Kasumi-1 (cell line): ENCODE measurements around the gene ZNF343.
"Not testable (repeated sequence)": the region's sequence is repeated elsewhere in the genome, so short reads cannot be mapped to it uniquely, and the experiment has no call there.

ENCODE experiments used
- DNase-seq, 2 experiments: peaks; one replicate each; lab custom pipeline; 2025; lab: John Stamatoyannopoulos, UW

ZNF343 gene

DNA sequence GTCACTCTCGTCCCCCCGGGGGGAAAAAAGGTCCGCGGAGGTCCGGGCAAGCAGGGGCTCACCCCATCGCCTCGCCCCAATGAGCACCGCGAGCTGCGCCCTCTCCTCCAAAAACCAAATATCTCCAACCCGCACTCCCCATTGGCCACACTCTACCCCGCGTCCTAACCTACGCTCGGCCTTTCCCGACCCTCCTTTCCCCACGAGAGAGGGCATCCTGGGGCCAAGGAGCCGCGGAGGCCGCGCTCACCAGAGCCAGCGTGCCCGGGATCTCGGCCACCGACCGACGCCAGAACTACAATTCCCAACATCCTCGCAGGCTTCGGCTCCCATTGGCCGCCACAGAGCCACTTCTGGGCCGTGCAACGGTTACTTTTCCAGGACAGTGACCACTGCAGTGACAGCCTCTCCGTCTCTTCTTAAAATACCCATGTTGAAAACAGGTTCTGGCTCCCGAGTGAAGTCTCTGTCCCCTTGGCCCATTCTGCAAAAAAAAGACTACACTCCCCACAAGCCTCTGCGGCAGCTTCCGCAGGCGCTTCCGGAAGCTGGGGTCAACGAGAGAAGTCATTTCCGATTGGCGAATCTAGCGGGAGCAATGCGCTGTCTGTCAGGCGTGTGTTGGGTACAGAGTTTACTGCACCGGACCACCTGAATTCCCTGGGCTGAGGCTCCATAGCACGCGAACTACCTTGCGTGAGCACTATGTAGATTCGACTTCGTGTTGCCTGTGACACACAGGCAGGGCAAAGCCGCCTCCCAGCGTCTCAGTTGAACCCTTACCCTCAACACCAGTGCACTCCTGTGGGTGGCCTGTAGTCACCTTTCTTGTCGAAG lies at the start of gene ZNF343:
ZNF343 (minus strand) TSS at position 285 of the 837 bp plus-strand sequence. CDS start 15,020 bp downstream, outside the sequence.
- peak; percentile 83 to 89 for DNase-seq

DNA sequence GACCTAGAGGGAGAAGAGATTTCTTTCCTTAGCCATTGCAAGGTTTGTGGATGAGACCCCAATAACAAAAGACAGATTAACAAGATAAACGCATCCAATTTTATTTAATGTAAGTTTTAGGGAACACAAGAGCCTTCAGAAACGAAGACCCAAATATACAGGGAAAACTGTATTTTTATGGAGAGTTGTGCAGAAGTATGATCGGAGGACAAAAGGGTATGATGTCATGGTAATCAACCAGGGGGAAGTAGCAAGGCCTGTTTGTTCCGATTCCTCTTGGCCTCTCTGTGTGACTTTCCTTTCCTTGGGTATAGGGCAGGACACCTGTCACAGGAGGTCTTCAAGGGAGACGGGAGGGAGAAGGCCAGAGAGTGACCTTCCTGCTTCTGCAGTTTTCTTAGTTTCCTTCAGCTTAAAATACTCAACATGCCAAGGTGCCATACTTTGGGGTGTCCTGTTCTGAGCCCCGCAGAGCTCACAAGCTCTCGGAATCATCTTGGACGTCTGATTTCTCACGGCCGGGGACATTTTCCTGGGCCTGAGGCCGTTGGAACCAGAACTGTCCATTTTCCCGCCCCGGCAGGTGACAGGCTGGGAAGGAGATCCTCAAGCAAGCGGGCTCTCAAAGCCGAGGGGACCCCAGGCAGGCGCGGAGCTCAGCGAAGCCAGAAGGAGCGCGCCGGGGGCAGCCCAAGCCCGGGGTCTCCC lies 49.3 kb upstream of the ZNF343 start:
- DNase-seq = no peak

DNA sequence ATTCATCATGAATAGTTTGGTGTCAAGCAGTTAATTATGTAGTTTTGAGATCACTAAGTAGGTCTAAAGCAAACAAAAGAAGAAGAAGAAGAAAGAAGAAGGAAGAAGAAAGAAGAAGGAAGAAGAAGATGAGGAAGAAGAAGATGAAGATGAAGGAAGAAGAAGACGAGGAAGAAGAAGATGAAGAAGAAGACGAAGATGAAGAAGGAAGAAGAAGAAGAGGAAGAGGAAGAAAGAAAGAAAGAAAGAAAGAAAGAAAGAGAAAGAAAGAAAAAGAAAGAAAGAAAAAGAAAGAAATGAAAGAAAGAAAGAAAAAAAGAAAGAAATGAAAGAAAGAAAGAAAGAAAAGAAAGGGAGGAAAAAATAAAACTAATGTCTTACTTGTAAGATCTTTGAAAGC lies 36.9 kb upstream of the ZNF343 start:
- DNase-seq = no peak

DNA sequence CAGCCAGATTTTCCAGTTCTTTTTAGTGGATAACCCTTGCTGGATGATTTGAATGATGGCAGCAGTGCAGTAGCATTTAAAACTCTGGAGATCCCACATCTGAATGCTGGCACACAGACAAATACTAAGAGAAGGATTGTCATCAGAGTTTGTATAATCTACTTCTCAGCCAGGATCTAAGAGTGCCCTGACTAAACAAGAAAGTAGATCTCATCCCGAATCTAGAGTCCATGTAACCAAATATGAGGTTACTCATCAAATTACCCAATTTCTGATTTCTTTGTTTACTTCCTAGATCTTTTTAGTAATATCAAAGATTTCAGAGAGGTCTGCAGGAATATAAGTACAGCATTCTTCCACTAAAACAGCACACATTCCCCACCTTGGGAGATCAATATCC lies 35.5 kb upstream of the ZNF343 start:
- no peak for DNase-seq

DNA sequence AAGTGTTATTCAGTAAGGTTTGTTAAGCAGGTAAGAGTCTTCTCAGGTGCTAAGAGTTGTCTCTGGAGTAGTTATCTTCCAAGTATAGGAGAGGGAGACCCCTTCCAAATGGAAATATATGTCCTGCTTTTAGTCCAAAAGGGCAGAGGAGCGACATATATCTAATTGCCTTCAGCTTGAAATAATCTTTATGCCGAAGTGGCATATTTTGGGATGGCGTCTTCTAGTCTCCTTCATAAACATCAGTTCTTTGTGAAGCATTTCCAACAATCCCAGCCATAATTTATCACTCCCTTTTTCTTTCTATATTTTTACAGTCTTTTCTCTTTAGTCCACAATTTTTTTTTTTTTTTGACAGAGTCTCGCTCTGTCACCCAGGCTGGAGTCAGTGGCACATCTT lies 33.6 kb upstream of the ZNF343 start:
- no peak for DNase-seq

DNA sequence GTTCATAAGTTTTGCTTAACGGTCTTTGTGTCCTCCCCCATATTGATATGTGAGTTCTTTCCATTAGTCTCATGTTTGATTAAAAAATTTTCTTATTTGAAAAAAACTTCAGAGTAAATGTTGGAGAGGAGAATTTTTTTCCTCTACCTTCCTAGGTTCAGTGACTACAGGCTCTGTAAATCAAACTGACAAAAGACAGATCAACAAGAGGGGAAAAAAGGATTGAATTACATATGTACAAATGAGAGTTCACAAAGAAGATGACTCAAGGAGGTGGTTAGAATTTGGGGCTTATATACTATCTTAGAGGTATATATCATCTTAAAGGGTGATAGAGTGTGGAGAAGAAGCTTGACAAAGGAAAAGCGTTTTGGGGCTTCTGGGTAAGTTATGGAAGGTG lies 33.2 kb upstream of the ZNF343 start:
- DNase-seq = no peak

DNA sequence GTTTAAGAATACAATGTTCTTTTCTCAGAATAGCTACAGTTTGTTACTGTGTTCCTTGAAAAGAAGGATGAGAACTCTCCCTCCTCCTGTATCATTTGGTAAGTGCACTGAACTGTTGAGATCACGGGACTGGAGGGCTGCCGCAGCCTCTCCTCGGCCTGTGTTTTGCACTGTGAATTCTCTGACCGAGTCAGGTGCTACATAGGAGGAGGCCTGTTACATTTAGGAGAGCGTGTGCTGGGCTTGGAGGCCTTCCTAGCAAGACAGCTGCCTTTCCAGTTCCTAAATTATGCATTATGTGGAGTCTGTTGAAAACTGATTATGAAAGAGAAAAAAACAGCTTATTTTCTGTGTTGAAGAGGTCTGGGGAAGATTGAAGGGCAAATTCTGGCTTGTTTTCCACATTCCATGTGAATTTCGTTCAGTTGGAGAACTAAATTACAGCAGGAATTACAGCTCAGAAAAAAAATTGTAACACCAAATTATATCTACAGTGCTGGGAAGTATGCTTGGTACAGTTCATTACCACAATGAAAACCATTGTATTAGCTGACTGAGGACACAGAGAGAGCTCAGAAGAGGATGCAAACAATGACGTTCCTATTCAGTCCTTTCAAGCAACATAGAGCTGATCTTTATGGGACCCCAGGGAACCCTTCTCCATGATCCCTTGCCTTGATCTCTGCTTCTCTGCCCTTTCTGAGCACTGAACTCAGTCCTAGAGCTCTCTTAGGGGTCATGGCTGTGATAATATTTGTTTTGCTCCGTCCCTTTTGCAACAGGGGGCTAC lies 30.4 kb upstream of the ZNF343 start:
- DNase-seq = no peak

DNA sequence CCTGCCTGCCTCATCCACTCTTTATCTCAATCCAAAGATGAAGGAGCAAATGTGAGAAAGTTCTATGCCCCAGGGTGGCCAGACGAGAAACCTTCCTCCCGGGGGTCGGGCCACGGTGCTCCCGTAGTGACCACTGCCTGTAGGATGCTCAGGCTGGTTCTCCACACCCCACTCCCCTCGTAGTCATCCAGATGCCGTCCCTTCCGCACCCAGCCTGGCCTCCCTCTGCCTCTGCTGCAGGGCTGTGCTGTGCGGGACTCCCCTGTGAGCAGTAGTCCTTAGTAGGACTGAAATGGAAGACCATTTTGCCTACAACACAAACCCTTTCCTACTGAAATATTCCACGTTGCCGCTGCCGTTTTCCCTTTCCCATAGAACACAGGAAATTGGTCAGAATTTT lies 29.6 kb upstream of the ZNF343 start:
- DNase-seq = no peak

DNA sequence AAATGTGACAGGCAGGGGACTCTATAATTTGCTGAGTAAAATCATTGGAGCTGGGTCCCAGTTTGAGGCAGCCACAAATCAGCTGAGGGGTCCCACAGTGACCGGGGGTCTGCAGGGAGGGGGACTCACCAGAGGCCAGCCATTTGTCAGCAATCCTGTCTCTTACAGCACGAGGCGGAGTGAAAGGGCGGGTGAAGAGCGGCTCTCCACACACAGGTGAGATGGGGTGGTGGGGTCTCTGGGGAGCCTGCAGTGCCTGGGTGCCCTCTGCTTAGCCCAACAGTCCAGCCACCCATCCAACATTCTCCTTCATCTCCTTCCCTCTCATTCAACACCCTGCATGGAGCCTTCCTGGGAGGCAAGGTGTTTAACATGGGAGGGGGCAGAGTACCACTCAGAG lies 28.4 kb upstream of the ZNF343 start:
- no peak for DNase-seq

DNA sequence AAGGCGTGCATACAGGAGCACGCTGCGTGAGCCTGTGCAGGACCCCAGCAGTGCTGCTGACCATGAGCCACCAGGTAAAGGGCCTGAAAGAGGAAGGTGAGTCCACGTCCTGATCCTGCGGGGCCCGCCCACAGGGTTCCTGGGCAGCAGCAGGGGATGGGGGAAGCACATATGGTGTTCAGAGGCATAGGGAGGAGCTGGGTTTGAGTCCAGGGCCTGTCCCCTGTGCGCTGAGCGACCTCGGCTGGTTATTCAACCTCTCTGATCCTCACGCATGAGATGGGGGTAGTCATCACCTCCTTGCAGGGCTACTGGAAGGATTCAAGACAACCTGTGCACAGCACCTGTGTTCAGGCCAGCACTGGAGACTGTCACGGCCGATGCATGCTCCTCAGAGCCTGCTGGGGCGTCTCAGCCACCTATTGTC lies 27.9 kb upstream of the ZNF343 start, which contains the start of gene TMC2:
TMC2 (plus strand) TSS at position 14 of the 427 bp plus-strand sequence; CDS start at position 63, 49 bp downstream.
- DNase-seq = no peak

DNA sequence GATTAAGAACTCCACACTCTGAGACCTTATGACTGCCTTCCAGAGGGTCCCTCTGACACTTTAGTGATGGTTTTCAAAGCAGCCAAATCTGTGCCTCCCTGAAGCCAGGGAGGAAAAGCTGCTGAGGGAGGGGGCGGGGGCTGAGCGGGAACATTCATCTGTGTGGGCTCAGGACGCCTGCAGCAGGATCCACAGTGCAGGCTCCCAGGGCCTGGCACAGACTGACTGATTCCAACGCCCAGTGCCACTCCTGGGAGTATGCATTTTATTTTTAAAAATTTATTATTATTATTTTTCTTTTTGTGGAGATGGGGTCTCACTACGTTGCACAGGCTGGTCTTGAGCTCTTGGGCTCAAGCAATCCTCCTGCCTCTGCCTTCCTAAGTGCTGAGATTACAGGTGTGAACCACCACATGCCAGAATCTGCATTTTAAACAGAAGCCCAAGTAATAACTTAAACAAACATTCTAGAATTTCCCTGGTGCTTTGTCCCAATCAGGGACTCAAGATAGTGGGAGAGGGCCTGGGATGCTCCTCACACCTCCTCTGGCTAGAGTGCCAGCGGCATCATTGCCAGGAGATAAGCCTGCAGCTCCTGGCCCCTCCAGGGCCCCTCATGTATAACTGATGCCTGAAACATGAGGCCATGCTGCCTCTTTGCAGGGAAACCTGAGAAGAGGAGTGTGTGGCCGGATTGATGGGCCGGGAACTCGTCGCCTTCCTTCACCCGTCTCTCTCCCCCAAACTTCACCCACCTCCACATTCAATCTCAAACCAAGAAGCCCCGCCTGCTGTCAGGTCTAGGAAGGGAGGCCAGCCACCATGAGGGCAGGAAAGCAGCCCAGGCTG lies 27.2 kb upstream of the ZNF343 start:
- DNase-seq = no peak

DNA sequence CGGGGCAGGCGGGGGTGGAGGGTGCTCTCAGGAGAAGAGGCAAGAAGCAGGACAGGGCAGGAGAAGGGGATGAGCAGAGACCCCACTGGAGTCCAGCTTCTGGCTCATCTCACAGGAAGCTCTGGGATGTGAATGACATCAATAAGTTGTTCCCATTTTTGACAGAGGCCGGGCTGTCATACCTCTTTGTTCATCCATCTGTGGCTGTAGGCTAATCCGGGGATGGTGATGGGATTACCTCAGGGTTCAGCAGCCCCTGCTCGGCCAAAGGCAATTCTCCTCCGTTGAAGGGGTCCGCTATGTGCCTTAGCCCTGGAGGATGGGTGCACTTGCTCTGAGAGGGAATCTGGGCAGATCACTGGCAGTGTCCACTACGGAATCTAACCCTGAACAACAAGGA lies 24.4 kb upstream of the ZNF343 start:
- no peak for DNase-seq

DNA sequence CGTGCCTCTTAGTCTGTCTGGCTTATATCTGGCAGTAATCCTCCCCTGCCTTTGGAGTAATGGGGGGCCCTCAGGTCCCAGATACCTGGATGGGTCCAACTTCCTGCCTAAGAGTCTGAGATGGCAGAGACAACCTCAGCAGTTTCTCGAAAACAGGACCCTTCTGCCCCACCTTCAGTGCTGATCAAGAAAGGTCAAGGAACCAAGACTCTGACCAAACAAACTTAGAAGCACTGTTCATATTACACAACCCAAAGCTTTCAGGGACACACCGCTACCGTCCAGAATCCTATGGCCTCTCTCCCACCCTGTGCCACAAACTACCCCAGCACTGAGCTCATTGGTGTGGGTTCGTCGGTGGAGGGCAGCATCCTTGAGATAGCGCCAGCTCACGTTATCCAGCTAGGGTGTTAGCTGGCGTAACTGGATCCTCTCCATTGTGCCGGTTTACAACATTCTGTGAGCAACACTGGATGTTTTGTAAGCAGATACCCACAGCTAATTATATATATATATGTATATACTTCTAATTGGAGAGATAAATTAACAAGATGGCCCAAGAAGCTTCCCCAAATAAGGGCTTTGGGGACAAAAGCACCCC lies 20.1 kb upstream of the ZNF343 start:
- DNase-seq = no peak

DNA sequence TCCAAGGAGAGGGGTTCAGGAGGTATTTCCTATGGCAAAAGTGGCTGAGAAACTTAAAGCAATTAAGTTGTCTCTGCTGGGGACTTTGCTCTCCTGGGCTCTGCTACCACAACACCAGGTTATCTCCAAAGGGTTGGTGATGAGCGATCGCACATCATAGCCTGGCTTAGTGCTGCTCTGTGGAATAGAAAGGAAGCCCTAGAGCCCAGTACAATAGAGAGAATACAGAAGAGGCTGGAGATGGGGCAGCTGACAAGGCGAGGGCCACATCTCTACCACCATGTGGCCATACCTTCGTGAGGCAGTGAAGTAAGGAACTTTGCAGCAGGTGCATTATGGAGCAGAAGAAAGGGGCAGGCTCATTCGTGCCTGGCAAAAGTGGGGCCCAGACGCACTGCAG lies 19.0 kb upstream of the ZNF343 start:
- DNase-seq = no peak

DNA sequence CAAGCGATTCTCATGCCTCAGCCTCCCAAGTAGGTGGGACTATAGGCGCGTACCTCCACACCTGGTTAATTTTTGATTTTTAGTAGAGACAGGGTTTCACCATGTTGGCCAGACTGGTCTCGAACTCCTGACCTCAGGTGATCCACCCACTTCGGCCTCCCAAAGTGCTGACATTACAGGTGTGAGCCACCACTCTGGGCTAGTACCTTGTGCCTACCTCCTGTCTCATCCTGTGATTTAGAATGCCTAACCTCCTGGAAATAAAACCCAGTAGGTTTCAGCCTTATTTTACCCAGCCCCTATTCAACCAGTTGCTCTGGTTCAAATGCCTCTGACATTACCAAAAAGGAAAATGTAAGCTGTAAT lies 17.5 kb upstream of the ZNF343 start:
- DNase-seq = not testable (repeated sequence)

DNA sequence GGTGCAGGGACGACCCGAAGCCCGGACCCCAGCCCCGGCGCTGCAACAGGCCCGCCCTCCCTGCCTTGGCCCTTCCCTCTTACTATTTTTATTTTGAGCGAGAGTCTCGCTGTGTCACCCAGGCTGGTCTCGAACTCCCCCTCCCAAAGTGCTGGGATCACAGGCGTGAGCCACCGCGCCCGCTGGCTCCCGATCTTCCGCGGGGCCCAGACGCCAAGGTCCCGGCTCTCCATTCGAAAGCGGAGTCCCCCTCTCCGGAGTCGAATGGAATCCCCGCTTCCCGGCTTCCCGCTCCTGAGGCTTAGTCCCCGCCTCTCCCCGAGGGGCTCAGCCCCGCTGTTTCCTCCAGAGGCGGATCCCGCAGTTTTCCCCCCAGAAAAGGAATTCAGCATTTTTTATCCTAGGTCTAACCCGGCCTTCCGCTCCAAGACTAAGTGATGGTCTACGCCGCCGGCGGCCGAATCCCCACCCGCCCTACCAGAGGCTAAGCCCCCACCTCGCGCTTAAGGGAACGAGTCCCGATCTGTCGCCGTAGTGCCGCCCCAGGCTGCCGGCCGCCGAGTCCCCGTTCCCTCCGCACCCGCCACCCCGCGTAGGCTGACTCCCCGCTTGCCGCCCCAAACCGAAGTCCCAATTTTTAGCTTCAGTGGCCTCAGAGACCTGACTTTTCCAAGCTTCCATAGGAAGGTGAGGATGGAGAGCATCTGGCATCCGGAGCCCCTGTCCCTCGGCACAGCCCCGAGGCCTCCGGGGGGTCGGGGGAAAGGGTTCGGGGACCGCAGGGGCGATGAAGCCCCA lies 16.2 kb upstream of the ZNF343 start:
- DNase-seq = peak; percentile 35 to 67

DNA sequence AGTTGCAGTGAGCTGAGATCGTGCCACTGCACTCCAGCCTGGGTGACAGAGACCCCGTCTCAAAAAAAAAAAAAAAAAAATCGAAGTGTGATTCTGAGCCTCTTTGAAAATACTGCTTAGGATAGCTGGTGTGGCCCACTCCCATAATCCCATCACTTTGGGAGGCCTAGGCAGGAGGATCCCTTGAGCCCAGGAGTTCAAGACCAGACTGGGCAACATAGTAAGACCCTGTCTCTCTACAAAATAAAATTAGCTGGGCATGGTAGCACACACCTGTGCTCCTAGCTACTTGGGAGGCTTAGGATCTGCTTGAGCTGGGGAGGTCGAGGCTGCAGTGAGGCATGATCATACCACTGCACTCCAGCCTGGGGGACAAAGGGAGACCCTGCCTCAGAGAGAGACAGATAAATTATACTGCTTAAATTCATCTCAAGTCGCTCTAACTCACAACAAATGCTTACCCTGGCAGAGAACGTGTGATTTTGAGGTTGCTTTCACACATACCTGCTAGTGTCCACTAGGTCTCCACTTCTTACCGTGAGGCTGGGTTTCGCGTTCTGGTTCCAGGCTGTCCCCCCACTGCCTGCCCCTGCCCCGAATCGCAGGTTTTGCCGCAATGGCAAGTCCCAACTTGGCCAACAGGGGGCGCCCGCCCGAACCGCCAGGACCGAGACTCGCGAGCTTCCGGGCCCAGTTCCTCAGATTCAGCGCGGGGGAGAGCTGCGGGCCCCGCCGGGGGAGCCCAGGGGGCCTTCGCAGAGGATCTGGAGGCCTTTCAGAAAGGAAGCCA lies 15.4 kb upstream of the ZNF343 start:
- DNase-seq = peak; percentile 70 to 72

DNA sequence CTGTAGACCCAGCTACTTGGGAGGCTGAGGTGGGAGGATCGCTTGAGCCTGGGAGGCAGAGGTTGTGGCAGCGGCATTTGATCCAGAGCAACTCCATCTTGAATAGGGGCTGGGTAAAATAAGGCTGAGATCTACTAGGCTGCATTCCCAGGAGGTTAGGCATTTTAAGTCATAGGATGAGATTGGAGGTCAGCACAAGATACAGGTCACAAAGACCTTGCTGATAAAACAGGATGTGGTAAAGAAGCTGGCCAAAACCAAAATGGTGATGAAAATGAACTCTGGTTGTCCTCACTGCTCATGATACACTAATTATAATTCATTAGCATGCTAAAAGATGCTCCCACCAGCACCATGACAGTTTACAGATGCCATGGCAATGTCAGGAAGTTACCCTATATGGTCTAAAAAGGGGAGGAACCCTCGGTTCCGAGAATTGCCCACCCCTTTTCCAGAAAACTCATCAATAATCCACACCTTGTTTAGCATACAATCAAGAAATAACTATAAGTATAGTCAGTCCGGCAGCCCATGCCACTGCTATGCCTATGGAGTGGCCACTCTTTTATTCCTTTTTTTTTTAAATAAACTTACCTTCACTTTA lies 14.2 kb upstream of the ZNF343 start:
- not testable (repeated sequence) for DNase-seq
